22Rv1 (cell line): ENCODE data around the gene MCM3AP.
"Not testable (repeated sequence)": the region's sequence is repeated elsewhere in the genome, so short reads cannot be mapped to it uniquely, and the experiment has no call there.

Experiments used
- H3K27ac ChIP-seq: fragments of 450-650 bp; 2 replicates; pipeline ENCODE4 v1.5.1; 2017
- ZFX ChIP-seq: fragments of 450-650 bp; IDR thresholded peaks from 2 replicates; pipeline ENCODE4 v1.6.1; 2017; ENCODE audit warnings: antibody characterized with exemption, borderline replicate concordance
- TF ChIP-seq, protein P1 (sequence below): fragments of 450-650 bp; IDR thresholded peaks from 2 replicates; pipeline ENCODE4 v1.5.1; 2017; ENCODE audit warnings: mild to moderate bottlenecking

MCM3AP gene

DNA sequence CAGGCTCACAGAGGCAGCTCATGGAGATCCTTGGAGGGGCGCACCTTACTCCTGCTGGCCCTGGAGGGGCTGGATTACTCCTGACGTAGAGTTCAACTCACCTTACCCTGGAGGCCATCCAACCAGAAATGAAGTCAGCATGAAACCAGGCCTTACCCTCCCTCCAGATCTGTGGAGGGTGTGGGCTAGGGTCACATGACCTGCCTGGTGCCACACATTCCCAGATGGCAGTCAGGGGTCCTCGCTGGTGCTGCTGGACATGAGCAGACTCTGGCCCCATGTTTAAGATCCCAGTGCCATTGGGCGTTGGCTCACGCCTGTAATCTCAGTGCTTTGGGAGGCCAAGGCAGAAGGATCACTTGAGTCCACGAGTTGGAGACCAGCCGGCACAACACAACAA is 33.8 kb upstream of the MCM3AP start:
- H3K27ac ChIP-seq = 0 out of 2 replicates have a peak overlapping the region, but pooled peaks have one; percentile 99
- TF ChIP-seq, protein P1, sequence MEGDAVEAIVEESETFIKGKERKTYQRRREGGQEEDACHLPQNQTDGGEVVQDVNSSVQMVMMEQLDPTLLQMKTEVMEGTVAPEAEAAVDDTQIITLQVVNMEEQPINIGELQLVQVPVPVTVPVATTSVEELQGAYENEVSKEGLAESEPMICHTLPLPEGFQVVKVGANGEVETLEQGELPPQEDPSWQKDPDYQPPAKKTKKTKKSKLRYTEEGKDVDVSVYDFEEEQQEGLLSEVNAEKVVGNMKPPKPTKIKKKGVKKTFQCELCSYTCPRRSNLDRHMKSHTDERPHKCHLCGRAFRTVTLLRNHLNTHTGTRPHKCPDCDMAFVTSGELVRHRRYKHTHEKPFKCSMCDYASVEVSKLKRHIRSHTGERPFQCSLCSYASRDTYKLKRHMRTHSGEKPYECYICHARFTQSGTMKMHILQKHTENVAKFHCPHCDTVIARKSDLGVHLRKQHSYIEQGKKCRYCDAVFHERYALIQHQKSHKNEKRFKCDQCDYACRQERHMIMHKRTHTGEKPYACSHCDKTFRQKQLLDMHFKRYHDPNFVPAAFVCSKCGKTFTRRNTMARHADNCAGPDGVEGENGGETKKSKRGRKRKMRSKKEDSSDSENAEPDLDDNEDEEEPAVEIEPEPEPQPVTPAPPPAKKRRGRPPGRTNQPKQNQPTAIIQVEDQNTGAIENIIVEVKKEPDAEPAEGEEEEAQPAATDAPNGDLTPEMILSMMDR = no peak
- TF ChIP-seq ZFX = no peak

DNA sequence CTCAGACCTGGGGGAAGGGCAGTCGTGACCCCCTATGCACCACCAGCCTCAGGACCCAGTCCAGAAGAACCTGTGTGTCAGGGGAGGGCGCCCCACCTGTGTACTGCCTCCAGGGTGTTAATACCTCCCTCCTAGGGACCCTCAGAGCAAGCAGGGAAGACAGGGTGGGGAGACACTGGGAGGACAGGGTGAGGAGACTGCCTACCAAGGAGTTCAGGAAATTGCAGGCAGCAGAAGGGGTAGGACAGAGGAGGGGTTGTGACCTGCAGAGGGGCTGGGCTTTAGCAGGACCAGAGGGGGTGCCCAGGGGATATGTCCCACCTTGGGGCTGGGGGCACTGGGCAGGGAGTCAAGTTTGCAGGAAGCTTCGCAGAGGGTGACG is 33.0 kb upstream of the MCM3AP start:
- no peak for TF ChIP-seq ZFX
- TF ChIP-seq, protein P1 = no peak
- H3K27ac ChIP-seq = no peak overlapping the region

DNA sequence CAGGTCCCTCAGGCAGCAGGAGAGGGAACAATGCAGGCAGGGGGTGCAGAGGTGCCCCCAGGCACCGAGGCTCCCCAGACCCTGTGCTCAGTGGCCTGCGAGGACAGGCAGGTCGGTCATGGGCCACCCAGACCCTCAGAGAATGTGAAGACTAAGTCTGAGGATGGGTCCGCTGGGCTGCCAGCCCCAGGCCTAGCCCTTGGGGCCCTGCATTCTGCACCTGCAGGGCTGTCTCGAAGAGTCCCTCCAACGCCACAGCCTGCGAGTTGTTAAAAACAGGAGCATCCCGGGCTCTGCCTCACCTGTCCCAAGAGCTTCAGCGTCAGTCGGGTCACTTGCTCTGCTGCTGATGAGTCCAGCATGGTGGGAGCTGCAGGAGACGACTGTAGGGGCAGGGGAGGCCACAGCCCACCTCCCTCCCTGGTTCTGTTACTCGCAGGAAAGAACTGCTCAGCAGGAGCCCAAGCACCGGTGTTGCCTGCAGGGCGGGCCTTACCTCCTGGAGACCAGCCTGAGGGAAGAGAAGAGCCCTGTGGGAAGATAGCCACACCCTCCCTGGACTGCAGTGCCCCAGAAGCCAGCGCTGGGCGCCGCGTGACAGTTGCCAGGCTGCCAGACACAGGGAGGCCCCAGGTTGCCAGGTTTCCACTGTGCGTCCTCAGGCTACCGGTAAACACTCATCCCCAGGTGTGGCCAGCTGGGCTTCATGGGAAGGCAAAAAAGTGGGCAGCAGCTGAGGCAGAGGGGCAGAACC is 32.5 kb upstream of the MCM3AP start:
- no peak overlapping the region for H3K27ac ChIP-seq
- no peak for TF ChIP-seq ZFX
- TF ChIP-seq, protein P1 = no peak

DNA sequence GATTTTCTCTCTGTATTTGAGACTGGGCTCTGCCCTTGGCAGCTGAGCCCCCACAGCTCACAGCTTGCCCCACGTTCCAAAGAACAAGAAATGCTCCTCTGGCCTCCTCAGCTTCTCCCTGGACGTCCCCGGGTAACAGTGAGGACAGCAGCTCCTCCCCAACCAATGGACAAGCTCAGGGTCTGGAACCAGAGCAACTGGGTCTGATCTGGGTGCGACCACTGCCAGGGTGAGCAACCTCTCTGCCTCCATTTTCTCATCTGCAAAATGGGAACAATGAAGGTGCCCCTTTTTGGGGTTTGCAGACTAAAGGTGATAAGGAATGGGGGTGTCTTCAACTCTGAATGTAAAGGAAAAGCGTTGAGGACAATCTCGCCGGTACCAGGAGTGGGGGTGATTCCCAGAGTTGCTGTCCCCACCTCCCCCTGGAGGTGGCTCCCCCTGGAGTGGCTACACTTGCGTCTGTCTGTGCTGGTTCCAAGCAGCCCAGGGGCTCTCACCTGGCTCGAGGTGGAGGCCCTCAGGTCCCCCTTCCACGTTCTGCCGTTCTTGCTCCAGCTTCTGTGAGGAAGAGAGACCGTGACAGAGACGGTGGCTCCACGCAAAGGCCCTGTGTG is 31.4 kb upstream of the MCM3AP start:
- no peak overlapping the region for H3K27ac ChIP-seq
- TF ChIP-seq, protein P1 = no peak
- TF ChIP-seq ZFX = no peak

DNA sequence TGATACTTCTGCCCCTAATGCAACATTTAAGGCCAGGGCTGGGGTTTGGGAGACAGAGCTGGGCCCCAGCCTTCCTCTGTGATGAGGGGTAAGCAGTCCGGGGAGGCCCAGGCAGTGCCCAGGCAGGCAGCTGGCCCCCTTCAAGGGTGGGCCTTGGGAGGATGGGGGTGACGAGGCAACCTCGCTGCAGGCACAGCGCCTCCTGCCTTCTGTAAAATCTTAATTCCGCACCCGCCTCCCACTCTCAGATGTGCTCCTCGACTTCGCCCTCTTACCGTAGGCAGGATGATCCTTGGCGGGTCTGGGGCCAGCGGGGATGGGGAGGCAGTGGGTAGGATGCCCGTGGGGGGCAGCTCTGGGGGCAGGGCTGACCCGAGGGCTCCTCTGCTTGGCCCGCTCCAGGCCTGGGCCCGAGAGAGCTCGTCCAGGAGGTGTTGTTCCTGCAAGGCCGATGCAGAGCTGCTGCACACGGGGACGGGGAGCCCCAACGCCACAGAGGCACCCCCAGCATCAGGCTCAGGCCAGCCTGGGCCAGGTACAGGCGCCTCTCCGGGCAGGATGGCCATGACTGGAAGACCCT is 29.1 kb upstream of the MCM3AP start:
- TF ChIP-seq ZFX = no peak
- TF ChIP-seq, protein P1 = no peak
- H3K27ac ChIP-seq = no peak overlapping the region

DNA sequence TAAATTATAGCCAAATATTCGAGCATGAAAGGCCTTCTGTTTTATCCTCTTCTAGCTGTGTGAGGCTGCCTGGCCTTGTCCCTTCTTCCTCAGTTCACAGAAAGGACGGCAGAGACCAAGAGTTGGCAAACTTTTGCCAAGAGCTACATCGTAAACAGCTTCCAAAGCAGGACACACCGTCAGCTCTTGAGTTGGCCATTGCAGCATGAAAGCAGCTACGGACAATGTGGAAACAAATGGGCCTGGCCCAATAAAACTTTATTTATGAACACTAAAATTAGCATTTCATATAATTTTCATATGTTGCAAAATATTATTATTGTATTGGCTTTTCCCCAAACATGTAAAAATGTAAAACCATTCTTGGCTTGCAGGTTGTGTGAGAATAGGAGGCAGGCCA is 27.5 kb upstream of the MCM3AP start:
- H3K27ac ChIP-seq = no peak overlapping the region
- TF ChIP-seq ZFX = no peak
- TF ChIP-seq, protein P1 = no peak

DNA sequence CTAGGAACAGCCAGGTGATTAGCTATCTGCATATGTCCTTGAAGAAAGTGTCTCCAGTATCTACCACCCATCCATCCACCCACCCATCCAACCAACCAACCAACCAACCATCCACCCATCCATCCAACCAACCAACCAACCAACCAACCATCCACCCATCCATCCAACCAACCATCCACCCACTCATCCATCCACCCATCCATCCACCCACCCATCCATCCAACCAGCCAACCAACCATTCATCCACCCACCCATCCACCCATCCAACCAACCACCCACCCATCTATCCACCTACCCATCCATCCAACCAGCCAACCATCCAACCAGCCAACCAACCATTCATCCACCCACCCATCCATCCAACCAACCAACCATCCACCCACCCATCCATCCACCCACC is 26.2 kb upstream of the MCM3AP start:
- H3K27ac ChIP-seq = no peak overlapping the region
- TF ChIP-seq ZFX = no peak
- TF ChIP-seq, protein P1 = no peak

DNA sequence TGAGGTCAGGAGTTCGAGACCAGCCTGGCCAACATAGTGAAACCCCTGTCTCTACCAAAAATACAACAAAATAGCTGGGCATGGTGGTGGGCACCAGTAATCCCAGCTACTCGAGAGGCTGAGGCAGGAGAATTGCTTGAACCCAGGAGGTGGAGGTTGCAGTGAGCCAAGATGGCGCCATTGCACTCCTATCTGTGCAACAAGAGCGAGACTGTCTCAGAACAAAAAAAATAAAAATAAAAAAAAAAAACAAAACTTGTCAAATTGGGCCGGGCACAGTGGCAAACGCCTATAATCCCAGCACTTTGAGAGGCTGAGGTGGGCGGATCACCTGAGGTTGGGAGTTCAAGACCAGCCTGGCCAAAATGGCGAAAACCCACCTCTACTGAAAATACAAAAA is 24.8 kb upstream of the MCM3AP start:
- H3K27ac ChIP-seq = not testable (repeated sequence)
